ENCODE results near the gene MSGN1.
"Not testable (repeated sequence)": the region's sequence is repeated elsewhere in the genome, so short reads cannot be mapped to it uniquely, and the experiment has no call there.

MSGN1 gene

GRCh38 chr2:17805717-17806363 lies 10.4 kb upstream of the MSGN1 start:
- DNase-seq: no peak

DNA sequence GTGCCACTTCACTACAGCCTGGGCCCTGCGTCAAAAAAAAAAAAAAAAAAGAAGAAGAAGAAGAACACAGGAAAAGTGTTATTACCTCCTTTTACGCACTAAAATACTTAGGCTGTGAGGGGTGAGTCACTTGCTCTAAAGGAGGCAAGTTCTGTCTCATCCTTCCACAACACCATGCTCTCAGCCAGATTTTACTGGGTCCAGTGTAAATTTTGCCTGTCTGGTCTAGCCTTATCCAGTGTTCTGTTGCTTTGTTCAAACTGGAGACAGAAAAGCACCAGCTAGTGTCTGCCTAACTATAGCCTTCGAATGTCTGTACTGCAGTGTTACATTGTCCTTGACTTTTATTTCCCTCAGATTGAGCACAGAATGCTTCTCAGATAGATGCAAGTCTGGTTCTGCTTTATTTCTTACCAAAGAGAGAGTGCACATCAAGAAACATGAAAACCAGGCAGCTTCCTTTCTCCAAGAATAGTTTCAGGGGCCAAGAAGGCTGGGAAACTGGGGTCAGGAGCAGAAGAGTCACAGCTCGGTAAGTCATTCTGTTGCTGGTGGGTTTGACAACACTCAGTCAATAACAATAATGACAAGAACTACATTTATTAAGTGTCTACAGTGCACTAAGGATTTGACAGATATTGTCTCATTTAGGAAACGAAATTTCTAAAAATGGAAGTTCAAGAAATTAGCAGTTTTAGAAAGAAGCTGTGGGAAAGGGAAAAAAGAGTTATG lies 3.1 kb upstream of the MSGN1 start:
- DNase-seq: peak; percentile 61

DNA sequence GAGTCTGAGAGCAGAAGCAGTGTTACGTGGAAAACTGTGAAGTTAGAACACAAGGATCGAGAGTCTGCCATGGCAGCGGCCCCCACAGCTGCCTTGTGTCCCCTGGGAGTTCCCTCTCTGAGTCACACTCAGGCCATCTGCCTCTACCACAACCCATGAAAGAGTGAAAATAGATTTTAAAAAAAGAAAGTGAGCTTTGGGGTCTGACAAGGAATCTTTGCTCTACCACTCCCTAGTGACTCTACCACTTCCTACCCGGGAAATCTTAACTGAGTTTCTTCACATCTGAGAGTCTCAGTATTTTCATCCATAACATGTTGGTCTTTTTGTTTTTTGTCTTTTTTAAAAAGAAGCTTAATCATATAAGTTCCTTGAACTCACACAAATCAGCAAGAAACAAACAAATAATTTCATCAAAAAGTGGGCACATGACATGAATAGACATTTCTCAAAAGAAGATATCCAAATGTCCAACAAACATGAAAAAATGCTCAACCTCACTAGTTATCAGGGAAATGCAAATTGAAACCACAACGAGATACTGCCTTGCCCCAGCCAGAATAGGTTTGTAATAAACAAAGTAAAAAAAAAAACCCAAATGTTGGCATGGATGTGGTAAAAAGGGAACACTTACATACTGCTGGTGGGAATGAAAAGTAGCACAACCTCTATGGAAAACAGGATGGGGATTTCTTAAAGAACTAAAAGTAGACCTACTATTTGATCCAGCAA lies 2.4 kb upstream of the MSGN1 start:
- DNase-seq: peak; percentile 84

GRCh38 chr2:17814601-17815000 lies 1.7 kb upstream of the MSGN1 start:
- no peak for DNase-seq

- DNase-seq: no peak
Observed at GRCh38 chr2:17815468-17816184, 634 bp upstream of the MSGN1 start.

DNA sequence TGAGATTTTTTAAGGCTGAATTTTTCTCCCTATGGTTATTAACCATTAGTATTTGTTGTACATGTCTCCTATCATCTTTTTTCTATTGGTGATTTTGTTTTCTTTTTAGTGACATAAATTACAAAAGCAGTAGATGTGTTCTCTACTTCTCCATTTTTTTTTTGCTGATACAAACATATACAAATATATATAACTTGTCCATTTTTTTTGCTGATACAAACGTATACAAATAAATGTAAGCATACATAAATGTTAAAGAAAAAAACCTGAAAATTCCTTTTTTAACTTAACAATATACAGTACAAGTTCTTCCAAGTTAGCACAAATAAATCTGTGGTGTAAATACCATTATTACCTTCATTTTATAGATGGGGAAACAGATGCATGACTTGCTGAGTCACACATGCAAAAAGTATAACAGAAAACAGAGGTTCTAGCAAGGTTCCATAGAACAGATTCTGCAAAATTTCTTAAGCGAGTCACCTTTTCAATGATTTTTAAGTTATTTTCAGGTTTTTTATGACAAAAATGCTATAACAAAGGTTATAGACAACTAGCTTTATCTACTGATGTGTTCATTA lies 2.1 kb downstream of the MSGN1 start:
- no peak for DNase-seq

- DNase-seq: no peak
Observed at GRCh38 chr2:17821080-17821479, 4.8 kb downstream of the MSGN1 start.

GRCh38 chr2:17821535-17822444 lies 5.5 kb downstream of the MSGN1 start:
- no peak for DNase-seq

DNA sequence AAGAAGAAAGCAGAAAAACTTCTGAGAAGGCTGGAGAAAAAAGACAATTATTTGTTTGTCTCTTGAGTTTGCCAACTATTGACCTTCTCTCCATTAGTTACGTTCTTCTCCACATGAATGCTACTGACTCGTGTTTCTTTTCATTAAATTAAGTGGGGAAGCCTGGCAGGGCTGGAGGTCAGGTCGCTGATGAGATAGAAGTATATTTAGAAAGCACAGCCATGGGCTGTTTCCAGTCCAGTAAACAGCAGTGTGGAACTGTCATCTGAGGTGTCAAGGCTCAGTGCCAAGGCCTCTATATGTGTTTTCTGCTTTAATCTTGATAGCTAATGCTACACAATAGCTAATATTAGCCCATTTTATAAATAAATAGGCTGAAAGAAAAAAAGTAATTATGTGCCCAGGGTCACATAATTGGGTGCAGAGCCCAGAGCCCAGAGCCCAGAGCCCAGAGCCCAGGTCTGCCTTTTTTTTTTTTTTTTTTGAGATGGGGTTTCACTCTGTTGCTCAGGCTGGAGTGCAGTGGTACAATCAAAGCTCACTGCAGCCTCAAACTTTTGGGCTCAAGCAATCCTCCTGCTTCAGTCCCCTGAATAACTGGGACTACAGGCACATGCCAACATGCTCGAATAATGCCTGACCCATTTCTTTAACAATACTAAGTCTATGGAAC lies 6.3 kb downstream of the MSGN1 start:
- no peak for DNase-seq

DNA sequence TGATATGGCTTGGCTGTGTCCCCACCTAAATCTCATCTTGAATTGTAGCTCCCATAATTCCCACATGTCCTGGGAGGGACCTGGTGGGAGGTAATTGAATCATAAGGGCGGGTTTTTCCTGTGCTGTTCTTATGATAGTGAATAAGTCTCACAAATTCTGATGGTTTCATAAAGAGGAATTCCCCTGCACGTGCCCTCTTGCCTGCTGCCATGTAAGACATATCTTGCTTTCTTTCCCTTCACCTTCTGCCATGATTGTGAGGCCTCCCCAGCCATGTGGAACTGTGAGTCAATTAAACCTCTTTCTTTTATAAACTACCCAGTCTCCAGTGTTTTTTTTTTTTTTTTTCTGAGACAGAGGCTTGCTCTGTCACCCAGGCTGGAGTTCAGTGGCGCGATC lies 7.4 kb downstream of the MSGN1 start:
- not testable (repeated sequence) for DNase-seq

- no peak for DNase-seq
Observed at GRCh38 chr2:17827316-17827715, 11.1 kb downstream of the MSGN1 start.

GRCh38 chr2:17827785-17828184 lies 11.5 kb downstream of the MSGN1 start:
- DNase-seq: no peak

- DNase-seq: peak; percentile 76
Observed at GRCh38 chr2:17830053-17831034, 14.1 kb downstream of the MSGN1 start.

GRCh38 chr2:17835516-17835915 lies 19.3 kb downstream of the MSGN1 start:
- peak; percentile 18 for DNase-seq

DNA sequence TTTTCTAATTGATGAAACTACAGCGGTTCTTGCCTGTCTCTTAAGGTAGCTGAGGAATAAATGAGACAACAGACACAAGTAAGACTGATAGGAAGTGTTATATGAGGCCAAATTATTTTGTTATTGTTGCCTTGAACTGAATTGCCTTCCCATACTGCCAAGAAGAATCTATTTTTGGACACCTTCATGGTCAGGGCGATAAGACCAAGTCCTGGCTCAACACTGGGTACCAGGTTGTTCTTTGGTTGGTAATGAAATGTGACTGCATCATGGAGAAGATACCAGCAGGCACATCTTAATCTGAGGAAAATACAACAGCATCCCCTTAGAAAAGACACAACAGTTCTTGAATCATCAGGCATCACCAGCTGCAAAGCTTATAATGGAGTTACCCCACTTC lies 23.7 kb downstream of the MSGN1 start:
- no peak for DNase-seq

DNA sequence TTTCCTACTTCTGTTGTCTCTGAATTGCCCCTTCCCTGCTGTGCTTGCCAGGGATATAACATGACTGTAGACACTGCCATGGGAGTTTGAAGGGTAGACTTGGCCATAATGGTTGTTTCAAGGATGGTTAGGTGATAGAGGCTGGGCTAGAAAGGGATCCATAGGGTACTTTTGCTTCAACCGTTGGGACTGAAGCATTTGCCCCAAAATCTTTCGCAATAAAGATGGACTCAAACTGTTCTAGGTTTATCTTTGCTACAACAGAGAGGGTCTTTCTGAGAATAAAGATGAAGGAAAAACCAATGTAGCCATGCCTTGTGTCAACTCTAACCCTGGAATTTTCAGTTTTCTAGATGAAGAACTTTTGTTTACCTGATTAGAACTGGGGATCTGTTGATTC lies 27.2 kb downstream of the MSGN1 start:
- DNase-seq: no peak

GRCh38 chr2:17845806-17846205 lies 29.5 kb downstream of the MSGN1 start:
- no peak for DNase-seq

- DNase-seq: no peak
Observed at GRCh38 chr2:17846676-17847075, 30.4 kb downstream of the MSGN1 start.

GRCh38 chr2:17847236-17847635 lies 31.0 kb downstream of the MSGN1 start:
- DNase-seq: no peak

DNA sequence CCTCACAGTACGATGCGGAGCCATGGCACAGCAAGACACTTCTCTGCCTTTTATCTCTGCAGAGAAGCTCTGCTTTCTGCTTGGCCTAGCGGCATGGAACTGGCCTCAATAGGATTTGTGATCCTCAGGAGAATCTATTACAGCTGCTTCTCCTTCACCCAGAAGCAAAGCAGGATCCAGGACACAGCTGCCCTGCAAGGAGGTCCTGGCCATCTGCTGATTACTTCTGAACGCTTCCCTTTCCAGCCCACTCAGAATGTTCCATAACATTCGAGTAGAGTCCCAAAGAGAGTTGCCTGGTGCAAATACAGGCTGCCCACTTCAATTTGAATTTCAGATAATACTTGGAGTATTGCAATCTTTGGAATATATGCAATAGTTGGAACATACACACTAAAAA lies 33.0 kb downstream of the MSGN1 start:
- DNase-seq: no peak
